BLaER1 treated with 17β-estradiol and CSF1 and Interleukin-3, amounts not matched to agents 10 nM and 100 nM (cell line): ENCODE data around the gene TTC28.

ENCODE experiments used
- H3K27ac ChIP-seq, 11 experiments: shearing (Covaris generic); formaldehyde crosslinking; 2 replicates each; pipeline ENCODE4 v1.8.1; 2022
- H3K27me3 ChIP-seq, 11 experiments: shearing (Covaris generic); formaldehyde crosslinking; 2 replicates each; pipeline ENCODE4 v1.8.1; 2022
- H3K36me3 ChIP-seq, 11 experiments: shearing (Covaris generic); formaldehyde crosslinking; 2 replicates each; pipeline ENCODE4 v1.8.1; 2022
- H3K4me1 ChIP-seq, 10 experiments: shearing (Covaris generic); formaldehyde crosslinking; 2 replicates each; pipeline ENCODE4 v1.8.1; 2022
- H3K4me2 ChIP-seq, 11 experiments: shearing (Covaris generic); formaldehyde crosslinking; 2 replicates each; pipeline ENCODE4 v1.8.1; 2022
- H3K4me3 ChIP-seq, 10 experiments: shearing (Covaris generic); formaldehyde crosslinking; 2 replicates each; pipeline ENCODE4 v1.8.1; 2022
- H3K9ac ChIP-seq, 11 experiments: shearing (Covaris generic); formaldehyde crosslinking; 2 replicates each; pipeline ENCODE4 v1.8.1; 2022
- H3K9me3 ChIP-seq, 11 experiments: shearing (Covaris generic); formaldehyde crosslinking; replicated peaks in 1 of 11; 2 replicates each; pipeline ENCODE4 v1.8.1; 2022
- H4K20me1 ChIP-seq, 11 experiments: shearing (Covaris generic); formaldehyde crosslinking; 2 replicates each; pipeline ENCODE4 v1.8.1; 2022
- Cebpa-rat ChIP-seq, 11 experiments: shearing (Covaris generic); IDR thresholded peaks; 2 replicates each; pipeline ENCODE4 v1.8.1; 2022

Gene TTC28

GRCh38 chr22:28462041-28462440 lies 217.6 kb downstream of the TTC28 start:
- H3K4me2 ChIP-seq, result no peak overlapping the region
- H4K20me1 ChIP-seq, result no peaks in the 10 kb centered on the region
- no peak overlapping the region for H3K9ac ChIP-seq
- no peaks in the 10 kb centered on the region for H3K36me3 ChIP-seq
- H3K27ac ChIP-seq, result no peak overlapping the region
- TF ChIP-seq Cebpa-rat (IDR thresholded peaks at IDR 0.05), result no peak
- H3K4me3 ChIP-seq, result no peak overlapping the region
- H3K4me1 ChIP-seq, result no peaks in the 10 kb centered on the region
- H3K9me3 ChIP-seq, result no peaks in the 10 kb centered on the region
- no peaks in the 10 kb centered on the region for H3K27me3 ChIP-seq

GRCh38 chr22:28454431-28455064 lies 225.1 kb downstream of the TTC28 start:
- Histone ChIP-seq H3K27me3 (no peaks in the 10 kb centered on the region), H3K27ac (no peak overlapping the region), H3K4me3 (no peak overlapping the region), H4K20me1 (no peaks in the 10 kb centered on the region), H3K4me2 (no peak overlapping the region), H3K9ac (no peak overlapping the region), H3K36me3 (no peaks in the 10 kb centered on the region), H3K4me1 (no peaks in the 10 kb centered on the region), H3K9me3 (peaks cover 0 to 9% (median 5%) of the 10 kb centered on the region in 11 experiments; a peak in 6 of 22 replicates)
- TF ChIP-seq Cebpa-rat (IDR thresholded peaks at IDR 0.05), result no peak

GRCh38 chr22:28450109-28450508 lies 229.5 kb downstream of the TTC28 start:
- Histone ChIP-seq H3K9me3 (peaks cover 0 to 9% (median 5%) of the 10 kb centered on the region in 11 experiments; a peak in 6 of 22 replicates), H3K36me3 (no peaks in the 10 kb centered on the region), H3K4me2 (no peak overlapping the region), H3K4me3 (no peak overlapping the region), H4K20me1 (no peaks in the 10 kb centered on the region), H3K4me1 (no peaks in the 10 kb centered on the region), H3K9ac (no peak overlapping the region), H3K27ac (no peak overlapping the region), H3K27me3 (no peaks in the 10 kb centered on the region)
- no peak for TF ChIP-seq Cebpa-rat (IDR thresholded peaks at IDR 0.05)

- no peaks in the 10 kb centered on the region for H4K20me1 ChIP-seq
- no peaks in the 10 kb centered on the region for H3K27me3 ChIP-seq
- no peak overlapping the region for H3K4me2 ChIP-seq
- H3K36me3 ChIP-seq, result no peaks in the 10 kb centered on the region
- no peak for TF ChIP-seq Cebpa-rat (IDR thresholded peaks at IDR 0.05)
- H3K4me1 ChIP-seq, result no peaks in the 10 kb centered on the region
- no peak overlapping the region for H3K4me3 ChIP-seq
- H3K27ac ChIP-seq, result no peak overlapping the region
- no peak overlapping the region for H3K9ac ChIP-seq
- H3K9me3 ChIP-seq, result peaks cover 0 to 9% (median 5%) of the 10 kb centered on the region in 11 experiments; a peak in 6 of 22 replicates
These were observed 230.6 kb downstream of the TTC28 start for GRCh38 chr22:28449041-28449440.

GRCh38 chr22:28448625-28449024 lies 231.0 kb downstream of the TTC28 start:
- H3K9ac ChIP-seq, result no peak overlapping the region
- no peaks in the 10 kb centered on the region for H3K27me3 ChIP-seq
- no peak overlapping the region for H3K4me3 ChIP-seq
- TF ChIP-seq Cebpa-rat (IDR thresholded peaks at IDR 0.05), result no peak
- H3K36me3 ChIP-seq, result no peaks in the 10 kb centered on the region
- H3K4me2 ChIP-seq, result no peak overlapping the region
- H3K9me3 ChIP-seq, result peaks cover 0 to 9% (median 5%) of the 10 kb centered on the region in 11 experiments; a peak in 6 of 22 replicates
- H3K4me1 ChIP-seq, result peaks cover 0 to under 1% (median 0%) of the 10 kb centered on the region in 10 experiments; a peak in 3 of 20 replicates
- no peaks in the 10 kb centered on the region for H4K20me1 ChIP-seq
- no peak overlapping the region for H3K27ac ChIP-seq

GRCh38 chr22:28444659-28445058 lies 235.0 kb downstream of the TTC28 start:
- H4K20me1 ChIP-seq, result no peaks in the 10 kb centered on the region
- H3K36me3 ChIP-seq, result no peaks in the 10 kb centered on the region
- H3K4me1 ChIP-seq, result peaks cover 15 to 28% (median 22%) of the 10 kb centered on the region in 10 experiments; a peak in 19 of 20 replicates
- H3K9ac ChIP-seq, result no peak overlapping the region
- H3K27ac ChIP-seq, result no peak overlapping the region
- H3K27me3 ChIP-seq, result peaks cover 0 to 15% (median 3%) of the 10 kb centered on the region in 11 experiments; a peak in 7 of 22 replicates
- H3K9me3 ChIP-seq, result no peaks in the 10 kb centered on the region
- no peak overlapping the region for H3K4me3 ChIP-seq
- no peak for TF ChIP-seq Cebpa-rat (IDR thresholded peaks at IDR 0.05)
- no peak overlapping the region for H3K4me2 ChIP-seq

GRCh38 chr22:28443526-28443876 lies 236.1 kb downstream of the TTC28 start:
- Histone ChIP-seq H3K9ac (peak overlapping the region in 7 of 11 experiments; percentile 43 to 67 (median 57); a peak in 7 of 22 replicates), H3K4me3 (peak overlapping the region; percentile 48 to 69 (median 59)), H3K27ac (0 out of 22 replicates have a peak overlapping the region, but pooled peaks of 1 of the 11 experiments have one; percentile 49), H3K36me3 (no peaks in the 10 kb centered on the region), H3K4me2 (peak overlapping the region; percentile 80 to 97 (median 92)), H4K20me1 (no peaks in the 10 kb centered on the region), H3K27me3 (peaks cover 0 to 15% (median 3%) of the 10 kb centered on the region in 11 experiments; a peak in 7 of 22 replicates), H3K9me3 (no peaks in the 10 kb centered on the region), H3K4me1 (peaks cover 15 to 28% (median 22%) of the 10 kb centered on the region in 10 experiments; a peak in 19 of 20 replicates)
- TF ChIP-seq Cebpa-rat (IDR thresholded peaks at IDR 0.05), result no peak

- H3K4me1 ChIP-seq, result peaks cover 15 to 28% (median 22%) of the 10 kb centered on the region in 10 experiments; a peak in 19 of 20 replicates
- 0 out of 22 replicates have a peak, but pooled peaks of 1 of the 11 experiments have one; percentile 14 for TF ChIP-seq Cebpa-rat (IDR thresholded peaks at IDR 0.05)
- peak overlapping the region in 5 of 11 experiments; percentile 14 to 57 (median 49); a peak in 10 of 22 replicates for H3K27ac ChIP-seq
- no peaks in the 10 kb centered on the region for H3K36me3 ChIP-seq
- H3K27me3 ChIP-seq, result peaks cover 0 to 15% (median 3%) of the 10 kb centered on the region in 11 experiments; a peak in 7 of 22 replicates
- peak overlapping the region; percentile 80 to 97 (median 92) for H3K4me2 ChIP-seq
- no peaks in the 10 kb centered on the region for H3K9me3 ChIP-seq
- H3K4me3 ChIP-seq, result peak overlapping the region; percentile 48 to 69 (median 59)
- peak overlapping the region; percentile 9 to 67 (median 57); a peak in 19 of 22 replicates for H3K9ac ChIP-seq
- no peaks in the 10 kb centered on the region for H4K20me1 ChIP-seq
These were observed 236.7 kb downstream of the TTC28 start for GRCh38 chr22:28442711-28443525.

GRCh38 chr22:28442264-28442710 lies 237.4 kb downstream of the TTC28 start:
- no peak for TF ChIP-seq Cebpa-rat (IDR thresholded peaks at IDR 0.05)
- Histone ChIP-seq H3K9ac (peak overlapping the region; percentile 9 to 67 (median 57); a peak in 20 of 22 replicates), H3K4me3 (peak overlapping the region; percentile 48 to 69 (median 59)), H3K27me3 (peaks cover 0 to 15% (median 3%) of the 10 kb centered on the region in 11 experiments; a peak in 7 of 22 replicates), H3K4me1 (peaks cover 15 to 28% (median 22%) of the 10 kb centered on the region in 10 experiments; a peak in 19 of 20 replicates), H3K9me3 (no peaks in the 10 kb centered on the region), H4K20me1 (no peaks in the 10 kb centered on the region), H3K27ac (peak overlapping the region in 5 of 11 experiments; percentile 8 to 57 (median 34); a peak in 8 of 22 replicates), H3K36me3 (no peaks in the 10 kb centered on the region), H3K4me2 (peak overlapping the region; percentile 80 to 97 (median 92))
